HEK293 (cell line): ENCODE measurements around the gene WDTC1.
A peak's percentile ranks its signal among the peaks of the same experiment; 100 is the strongest.
"Not testable (repeated sequence)": the region's sequence is repeated elsewhere in the genome, so short reads cannot be mapped to it uniquely, and the experiment has no call there.

Experiments used
- CTCF ChIA-PET: fragments of 350-600 bp; formaldehyde crosslinking; extraction: SDS; loops from one replicate; lab custom pipeline; 2021; ENCODE audit warnings: antibody characterized with exemption; lab: Yijun Ruan, JAX
- POLR2A ChIA-PET: fragments of 300-600 bp; formaldehyde crosslinking; extraction: SDS; loops from one replicate; lab custom pipeline; 2020; ENCODE audit warnings: antibody characterized with exemption, inconsistent platforms; lab: Yijun Ruan, JAX
- H3K27ac ChIP-seq: fragments of 200-500 bp; sonication (Bioruptor generic); 2 replicates; pipeline ENCODE4 v1.5.1; 2014; ENCODE audit warnings: low read depth, low read length, control low read depth, inconsistent platforms; ENCODE audit errors: extremely low read depth
- H3K36me3 ChIP-seq, 2 experiments: fragments of 200-500 bp in 1 of 2; sonication (Bioruptor generic) in 1 of 2; 1 replicate in 1 of 2; 2 replicates in 1 of 2; pipeline ENCODE4 v1.5.1; 2014 to 2017; ENCODE audit warnings: inconsistent platforms in 2 of 2, low read length in 2 of 2; ENCODE audit not compliant: control insufficient read depth in 2 of 2, insufficient read depth in 1 of 2
- H3K4me1 ChIP-seq: fragments of 200-500 bp; sonication (Bioruptor generic); 2 replicates; pipeline ENCODE4 v1.5.1; 2014; ENCODE audit warnings: mild to moderate bottlenecking, low read length, inconsistent platforms; ENCODE audit not compliant: control insufficient read depth, insufficient read depth
- H3K4me3 ChIP-seq: 2 replicates; pipeline ENCODE4 v1.5.1; 2011; ENCODE audit warnings: low read depth, mild to moderate bottlenecking, control low read depth, low read length, moderate library complexity
- H3K9me3 ChIP-seq: fragments of 200-500 bp; sonication (Bioruptor generic); 2 replicates; pipeline ENCODE4 v1.5.1; 2014; ENCODE audit warnings: low read depth, low read length, inconsistent platforms; ENCODE audit not compliant: control insufficient read depth, insufficient read depth
- ATF2 ChIP-seq: fragments of 450-650 bp; formaldehyde crosslinking; IDR thresholded peaks from 2 replicates; pipeline ENCODE4 v1.5.1; 2016; ENCODE audit warnings: missing biosample characterization, missing genetic modification characterization, low read depth
- GLI2 ChIP-seq: fragments of 450-650 bp; formaldehyde crosslinking; IDR thresholded peaks from 2 replicates; pipeline ENCODE4; 2017; ENCODE audit warnings: missing biosample characterization, missing genetic modification characterization, low read depth, borderline replicate concordance
- GLIS1 ChIP-seq: fragments of 450-650 bp; formaldehyde crosslinking; IDR thresholded peaks from 2 replicates; pipeline ENCODE4 v1.5.1; 2016; ENCODE audit warnings: missing biosample characterization, missing genetic modification characterization
- KLF1 ChIP-seq: fragments of 450-650 bp; formaldehyde crosslinking; IDR thresholded peaks from 2 replicates; pipeline ENCODE4 v1.5.1; 2016; ENCODE audit warnings: missing biosample characterization, missing genetic modification characterization
- KLF9 ChIP-seq: fragments of 450-650 bp; formaldehyde crosslinking; IDR thresholded peaks from 2 replicates; pipeline ENCODE4 v1.5.1; 2016; ENCODE audit warnings: missing biosample characterization, missing genetic modification characterization, low read depth
- PRDM1 ChIP-seq: fragments of 450-650 bp; formaldehyde crosslinking; IDR thresholded peaks from 2 replicates; pipeline ENCODE4; 2016; ENCODE audit warnings: missing biosample characterization, missing genetic modification characterization
- SCRT1 ChIP-seq: fragments of 450-650 bp; formaldehyde crosslinking; IDR thresholded peaks from 2 replicates; pipeline ENCODE4 v1.5.1; 2016; ENCODE audit warnings: missing biosample characterization, missing genetic modification characterization, borderline replicate concordance
- ZFP3 ChIP-seq: fragments of 450-650 bp; formaldehyde crosslinking; IDR thresholded peaks from 2 replicates; pipeline ENCODE4 v1.5.1; 2016; ENCODE audit warnings: low read depth, missing biosample characterization, missing genetic modification characterization
- ZNF114 ChIP-seq: fragments of 450-650 bp; formaldehyde crosslinking; IDR thresholded peaks from 2 replicates; pipeline ENCODE4 v1.5.0; 2017; ENCODE audit warnings: missing biosample characterization, missing genetic modification characterization
- ZNF132 ChIP-seq: fragments of 450-650 bp; formaldehyde crosslinking; IDR thresholded peaks from 2 replicates; pipeline ENCODE4 v1.5.1; 2017; ENCODE audit warnings: missing biosample characterization, missing genetic modification characterization, borderline replicate concordance
- ZNF16 ChIP-seq: fragments of 450-650 bp; formaldehyde crosslinking; IDR thresholded peaks from 2 replicates; pipeline ENCODE4 v1.5.1; 2016; ENCODE audit warnings: low read depth, missing biosample characterization, missing genetic modification characterization
- ZNF18 ChIP-seq: fragments of 450-650 bp; formaldehyde crosslinking; IDR thresholded peaks from 2 replicates; pipeline ENCODE4 v1.5.1; 2016; ENCODE audit warnings: missing biosample characterization, missing genetic modification characterization
- ZNF266 ChIP-seq: fragments of 450-650 bp; formaldehyde crosslinking; IDR thresholded peaks from 2 replicates; pipeline ENCODE4 v1.5.1; 2016; ENCODE audit warnings: missing biosample characterization, missing genetic modification characterization, low read depth
- ZNF274 ChIP-seq, 2 experiments: fragments of 200-500 bp in 1 of 2; fragments of 450-650 bp in 1 of 2; sonication (Bioruptor generic) in 1 of 2; formaldehyde crosslinking in 1 of 2; IDR thresholded peaks; 2 replicates each; pipeline versions ENCODE4 v1.5.1 to v1.6.1; 2014 to 2016; ENCODE audit warnings: borderline replicate concordance in 1 of 2, inconsistent platforms in 1 of 2, low read length in 1 of 2, missing biosample characterization in 1 of 2, missing genetic modification characterization in 1 of 2
- ZNF280C ChIP-seq: fragments of 450-650 bp; formaldehyde crosslinking; IDR thresholded peaks from 2 replicates; pipeline ENCODE4 v1.5.1; 2016; ENCODE audit warnings: missing biosample characterization, missing genetic modification characterization
- ZNF513 ChIP-seq: fragments of 450-650 bp; IDR thresholded peaks from 2 replicates; pipeline ENCODE4 v1.5.1; 2018; ENCODE audit warnings: missing biosample characterization, missing genetic modification characterization
- ZNF514 ChIP-seq: fragments of 450-650 bp; formaldehyde crosslinking; IDR thresholded peaks from 2 replicates; pipeline ENCODE4 v1.5.1; 2016; ENCODE audit warnings: missing biosample characterization, missing genetic modification characterization
- ZNF600 ChIP-seq: fragments of 450-650 bp; formaldehyde crosslinking; IDR thresholded peaks from 2 replicates; pipeline ENCODE4 v1.5.1; 2016; ENCODE audit warnings: missing biosample characterization, missing genetic modification characterization
- ZNF654 ChIP-seq: fragments of 450-650 bp; formaldehyde crosslinking; IDR thresholded peaks from 2 replicates; pipeline ENCODE4 v1.5.1; 2016; ENCODE audit warnings: low read depth, missing biosample characterization, missing genetic modification characterization
- ZNF658 ChIP-seq: fragments of 450-650 bp; formaldehyde crosslinking; IDR thresholded peaks from 2 replicates; pipeline ENCODE4; 2016; ENCODE audit warnings: missing biosample characterization, missing genetic modification characterization
- ZSCAN16 ChIP-seq: fragments of 450-650 bp; formaldehyde crosslinking; IDR thresholded peaks from 2 replicates; pipeline ENCODE4 v1.5.1; 2016; ENCODE audit warnings: missing biosample characterization, missing genetic modification characterization
- ZXDB ChIP-seq: fragments of 450-650 bp; formaldehyde crosslinking; IDR thresholded peaks from 2 replicates; pipeline ENCODE4 v1.5.1; 2016; ENCODE audit warnings: missing biosample characterization, missing genetic modification characterization

The WDTC1 gene

GRCh38 chr1:27234049-27234882, at the start of gene WDTC1 (continued):
- TF ChIP-seq ZNF132 (tag by site-specific recombination) (no peak), ZSCAN16 (no peak), GLI2 (tag by site-specific recombination) (no peak)

- H3K4me3 ChIP-seq, H3K27ac ChIP-seq, H3K4me1 ChIP-seq, POLR2A ChIA-PET, H3K9me3 ChIP-seq, H3K36me3 ChIP-seq: not testable (repeated sequence)
- CTCF ChIA-PET = interaction anchor here (0.6 kb wide), 1 partner anchor 9 kb away, joined by 5 read pairs; no protein-coding TSS in a partner anchor
Measured at GRCh38 chr1:27184665-27185064, 49.8 kb upstream of the WDTC1 start.

- no peaks in the 10 kb centered on the region for H3K4me1 ChIP-seq
- no peak overlapping the region for H3K4me3 ChIP-seq
- H3K9me3 ChIP-seq = no peaks in the 10 kb centered on the region
- CTCF ChIA-PET = interaction anchor here (1.0 kb wide), 1 partner anchor 146 kb away, joined by 4 read pairs; no protein-coding TSS in a partner anchor
- H3K36me3 ChIP-seq = no peaks in the 10 kb centered on the region
- H3K27ac ChIP-seq = no peak overlapping the region
- TF ChIP-seq ZNF274 (IDR thresholded peaks at IDR 0.05; ENCODE audit: low read length) (no peak), ZNF274 (tag by site-specific recombination; IDR thresholded peaks at IDR 0.05; ENCODE audit: borderline replicate concordance) (no peak), ZFP3 (tag by site-specific recombination) (no peak), KLF9 (tag by site-specific recombination) (no peak), ZNF18 (tag by site-specific recombination) (no peak), KLF1 (tag by site-specific recombination) (peak; percentile 36; the same call in 1 of the 2 replicates), ZNF654 (tag by site-specific recombination) (no peak), ZNF16 (tag by site-specific recombination) (0 out of 2 replicates have a peak, but pooled peaks have one; percentile 27), ZNF600 (tag by site-specific recombination) (no peak), PRDM1 (tag by site-specific recombination) (no peak), GLIS1 (tag by site-specific recombination) (no peak), ZNF658 (tag by site-specific recombination) (no peak), ZNF514 (no peak), ZNF513 (tag by site-specific recombination) (no peak)
- TF ChIP-seq, all 188 proteins: peak for 2
- POLR2A ChIA-PET = interaction anchor here (0.6 kb wide), 1 partner anchor 306 kb away, joined by 4 read pairs; no protein-coding TSS in a partner anchor
Measured at GRCh38 chr1:27192039-27192529, 42.3 kb upstream of the WDTC1 start.

- Histone ChIP-seq H3K4me1 (no peaks in the 10 kb centered on the region), H3K9me3 (no peaks in the 10 kb centered on the region), H3K27ac (no peak overlapping the region), H3K36me3 (no peaks in the 10 kb centered on the region), H3K4me3 (no peak overlapping the region)
- POLR2A ChIA-PET = no interaction called here
- CTCF ChIA-PET = no interaction called here
- no peak for TF ChIP-seq ATF2 (tag by site-specific recombination)
- TF ChIP-seq ZFP3 (tag by site-specific recombination) = no peak
- TF ChIP-seq ZNF114 = no peak
- no peak for TF ChIP-seq ZXDB
- no peak for TF ChIP-seq ZNF266 (tag by site-specific recombination)
- TF ChIP-seq ZNF280C (tag by site-specific recombination) = no peak
- no peak for TF ChIP-seq SCRT1
Measured at GRCh38 chr1:27193194-27193593, 41.2 kb upstream of the WDTC1 start.
